SKM-1 treated with dmso at 0.1 percent for 144 hours (cell line): Measurements from ENCODE around the gene ANKRD17.
A peak's percentile ranks its signal among the peaks of the same experiment; 100 is the strongest.

Source experiments
- DNase-seq: peaks from one replicate; lab custom pipeline; 2025; ENCODE audit not compliant: unreplicated experiment; lab: John Stamatoyannopoulos, UW

ANKRD17 gene

DNA sequence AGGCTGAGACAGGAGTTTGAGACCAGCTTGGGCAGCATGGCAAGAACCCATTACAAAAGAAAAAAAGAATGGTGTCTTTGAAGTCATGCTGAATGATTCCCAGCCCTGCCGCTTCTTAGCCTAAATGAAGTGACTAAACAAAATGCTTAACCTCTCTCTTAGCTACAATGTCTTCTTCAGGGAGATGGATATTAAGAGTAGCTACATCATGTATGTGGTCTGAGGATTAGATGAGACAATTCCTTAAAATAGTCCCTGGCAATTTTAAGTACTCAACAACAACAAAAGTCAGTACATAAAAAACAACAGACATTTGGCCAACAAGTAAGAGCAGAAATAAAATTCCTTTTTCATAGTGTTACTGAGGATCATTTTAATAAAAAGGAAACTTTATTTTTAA, 124.8 kb downstream of the ANKRD17 start:
- no peak for DNase-seq

DNA sequence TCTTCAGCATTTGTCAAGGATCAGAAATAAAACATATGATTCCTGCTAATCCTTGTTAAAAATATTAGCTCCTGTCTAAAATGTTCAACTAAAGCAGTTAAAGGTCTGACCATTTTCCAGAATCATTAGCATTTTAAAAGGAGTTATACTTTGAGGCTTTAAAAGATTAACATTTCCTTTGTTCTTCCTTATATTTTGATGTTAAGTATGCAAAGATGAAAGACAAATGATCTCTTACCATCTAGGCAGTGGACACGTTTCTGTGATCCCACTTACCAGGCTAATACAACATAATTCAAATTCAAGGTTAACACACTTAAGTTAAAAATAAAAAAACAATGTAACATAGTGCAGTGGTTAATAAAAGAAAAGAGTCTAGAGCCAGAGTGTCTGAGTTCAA, 127.3 kb downstream of the ANKRD17 start:
- DNase-seq = no peak

DNA sequence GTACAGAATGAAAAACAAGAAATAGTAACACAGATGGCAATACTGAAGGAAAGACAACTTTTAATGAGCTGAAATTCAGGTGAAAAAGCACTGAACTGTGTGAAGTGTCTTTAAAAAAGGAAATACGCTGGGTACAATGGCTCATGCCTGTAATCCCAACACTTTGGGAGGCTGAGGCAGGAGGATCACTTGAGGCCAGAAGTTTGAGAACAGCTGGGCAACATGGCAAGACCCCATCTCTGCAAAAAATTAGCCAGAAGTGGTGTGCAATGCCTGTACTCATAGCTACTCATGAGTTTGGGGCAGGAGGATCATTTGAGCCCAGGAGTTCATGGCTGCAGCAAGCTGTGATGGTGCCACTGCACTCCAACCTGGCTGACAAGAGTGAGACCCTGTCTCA, 129.3 kb downstream of the ANKRD17 start:
- DNase-seq = no peak

DNA sequence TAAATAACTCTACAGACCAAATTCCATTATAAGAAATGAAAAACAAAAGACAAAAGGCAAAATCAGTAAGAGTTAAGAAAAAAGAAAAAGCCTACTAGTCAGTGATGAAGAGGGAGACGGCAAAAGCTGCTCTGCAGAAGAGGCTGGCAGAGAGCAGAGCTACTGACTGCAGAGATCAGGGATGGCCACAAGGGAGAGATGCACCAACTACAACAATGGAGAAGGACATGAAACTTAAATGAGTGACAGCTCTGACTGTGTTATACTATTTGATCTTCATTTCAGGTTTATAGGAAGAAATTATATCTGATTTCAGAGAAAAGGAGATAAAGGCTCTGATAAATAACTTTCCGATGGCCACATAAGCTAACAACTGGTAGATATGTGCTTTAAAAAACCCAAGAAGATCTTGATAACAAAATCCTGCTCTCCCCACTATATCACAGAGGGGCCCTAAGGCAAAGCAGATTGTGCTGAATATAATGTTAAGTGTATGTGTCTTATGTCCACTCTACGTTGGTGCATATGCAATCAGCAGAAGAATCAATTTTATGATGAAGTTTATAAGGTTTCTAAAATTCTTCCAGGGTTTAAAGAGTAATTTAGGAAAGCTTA, 130.7 kb downstream of the ANKRD17 start:
- DNase-seq = no peak

DNA sequence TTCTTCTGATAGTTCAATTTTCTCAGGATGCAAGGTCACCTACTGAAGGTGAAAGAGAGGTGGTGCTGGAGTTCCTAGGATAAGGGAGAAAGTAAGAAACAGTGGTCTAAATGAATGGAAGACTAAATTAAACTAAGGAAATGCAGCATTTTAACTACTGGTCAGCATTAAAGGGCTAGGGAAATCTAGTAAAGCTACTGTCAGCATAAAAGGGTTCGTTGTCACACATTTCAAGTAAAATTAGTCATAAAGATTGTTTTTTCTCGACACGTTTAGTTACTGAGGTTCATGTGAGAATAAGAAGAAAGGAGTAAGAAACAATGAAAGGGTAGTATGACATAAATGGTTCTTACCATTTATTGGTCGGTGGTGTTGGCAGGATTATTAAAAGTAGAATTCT, 149.1 kb downstream of the ANKRD17 start:
- DNase-seq = no peak

DNA sequence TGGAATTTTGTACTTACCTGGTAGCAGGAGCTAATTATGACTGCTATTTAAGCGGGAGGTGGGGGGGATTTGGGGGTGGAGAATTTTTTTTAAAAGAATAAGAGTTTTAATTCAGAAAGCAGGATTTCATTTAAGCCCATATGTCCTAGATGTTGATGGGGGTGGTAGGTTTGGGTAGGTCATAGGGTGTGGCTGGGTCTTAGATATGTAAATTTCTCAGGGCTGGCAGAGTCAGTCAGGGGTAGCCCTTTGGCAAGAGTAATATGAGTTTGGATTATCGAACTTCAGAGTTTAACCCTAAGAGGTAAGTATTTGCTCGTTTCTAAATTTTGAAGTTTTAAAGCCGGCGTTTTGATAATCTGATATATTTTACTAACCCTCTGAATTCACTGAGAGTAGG, 153.9 kb downstream of the ANKRD17 start:
- DNase-seq = no peak

DNA sequence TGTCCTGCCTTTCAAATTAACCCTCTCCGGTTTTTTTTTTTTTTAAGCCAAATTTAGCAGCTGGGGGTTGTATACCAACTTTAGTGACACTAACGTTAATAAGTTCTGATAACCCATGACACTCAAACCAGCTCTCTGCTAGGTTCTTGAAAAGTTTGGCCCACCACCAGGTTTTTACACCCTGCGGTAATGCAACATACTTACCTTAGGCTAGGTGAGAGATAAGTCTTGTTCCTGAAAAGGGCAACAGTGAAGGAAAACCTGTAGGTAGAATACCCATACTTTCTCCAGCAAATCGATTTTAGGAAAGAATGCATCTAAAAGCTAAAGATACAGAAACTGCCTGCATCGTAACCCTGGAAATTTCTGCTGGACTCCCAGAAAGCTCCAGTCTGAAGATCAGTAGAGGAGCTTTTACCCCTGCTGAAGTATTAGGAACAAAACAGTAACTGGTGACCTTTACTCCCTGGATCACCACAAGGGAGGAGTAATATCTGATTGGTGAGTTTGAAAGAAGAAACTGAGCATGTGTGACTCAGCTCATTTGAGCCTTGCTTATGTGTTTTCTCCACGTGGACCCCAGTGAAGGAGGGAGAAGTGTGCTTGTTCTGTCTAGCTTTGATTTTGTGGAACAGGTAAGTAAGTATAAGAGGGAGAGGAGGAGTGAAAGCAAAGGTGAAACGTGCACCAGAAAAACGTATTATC, 154.6 kb downstream of the ANKRD17 start:
- DNase-seq = no peak

DNA sequence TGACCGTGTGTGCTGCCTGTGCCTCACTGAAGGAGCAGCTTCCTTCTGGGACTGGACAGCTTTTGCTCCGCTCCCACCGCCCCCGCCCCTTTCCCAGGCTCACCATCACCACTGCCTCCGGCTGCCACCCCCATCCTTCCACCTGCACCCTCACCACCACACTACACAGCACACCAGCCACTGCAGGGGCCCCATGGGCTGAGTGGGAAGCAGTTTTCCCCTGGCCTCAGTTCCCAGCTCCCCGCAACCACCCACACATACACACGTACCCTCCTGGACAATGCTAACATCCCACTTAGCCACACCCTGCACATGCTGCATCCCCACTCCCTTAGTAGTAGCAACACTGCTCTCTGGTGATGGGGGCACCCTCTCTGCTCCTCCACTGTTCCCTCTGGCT, 159.5 kb downstream of the ANKRD17 start:
- no peak for DNase-seq

DNA sequence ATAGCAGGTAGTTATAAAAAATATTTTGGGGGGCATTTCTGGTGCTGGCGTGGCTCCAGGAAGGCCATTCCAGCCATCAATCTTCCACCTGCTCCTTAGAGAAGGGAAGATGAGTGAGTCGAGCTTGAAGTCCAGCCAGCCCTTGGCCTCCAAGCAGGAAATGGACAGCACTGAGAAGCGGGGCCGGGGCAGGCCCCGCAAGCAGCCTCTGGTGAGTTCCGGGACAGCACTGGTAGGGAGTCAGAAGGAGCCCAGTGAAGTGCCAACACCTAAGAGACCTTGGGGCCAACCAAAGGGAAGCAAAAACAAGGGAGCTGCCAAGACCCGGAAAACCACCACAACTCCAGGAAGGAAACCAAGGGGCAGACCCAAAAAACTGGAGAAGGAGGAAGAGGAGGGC, 159.9 kb downstream of the ANKRD17 start:
- DNase-seq = no peak

DNA sequence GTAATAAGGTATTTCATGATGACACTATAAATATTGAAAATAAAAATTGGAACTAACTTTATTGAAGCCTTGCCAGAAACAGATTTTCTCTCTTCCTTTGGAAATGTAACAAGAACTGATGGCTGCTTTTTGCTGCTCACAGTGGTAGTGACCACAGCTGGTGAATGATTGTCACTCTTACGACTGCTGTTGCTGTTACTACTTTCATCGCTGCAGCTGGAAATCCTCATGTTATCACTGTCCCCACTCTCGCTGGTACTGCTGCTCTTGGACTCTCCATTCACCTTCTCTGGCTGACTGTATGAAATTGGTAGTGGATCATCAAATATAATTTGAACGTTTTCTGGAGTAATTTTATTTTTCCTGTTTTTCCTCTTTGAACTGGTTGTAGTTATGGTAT, 160.6 kb downstream of the ANKRD17 start:
- DNase-seq = no peak

DNA sequence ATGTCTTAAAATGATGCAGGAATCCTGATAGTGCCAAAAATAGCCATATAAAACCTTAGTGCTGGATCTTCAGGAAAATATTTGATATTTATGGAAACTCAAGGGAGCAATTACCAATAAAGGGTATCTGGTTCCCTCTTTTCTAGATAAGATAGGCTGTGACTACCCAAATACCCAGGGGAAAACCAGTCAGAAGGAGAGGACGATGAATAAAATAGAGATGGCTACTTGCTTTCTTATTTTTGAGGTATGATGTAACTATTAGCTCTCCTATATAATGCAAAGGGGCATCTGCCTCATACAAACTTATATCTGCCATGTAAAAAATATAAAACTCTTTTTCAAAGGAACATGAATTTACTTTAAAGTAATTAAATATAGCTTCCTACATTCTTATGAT, 165.7 kb downstream of the ANKRD17 start:
- DNase-seq = no peak

DNA sequence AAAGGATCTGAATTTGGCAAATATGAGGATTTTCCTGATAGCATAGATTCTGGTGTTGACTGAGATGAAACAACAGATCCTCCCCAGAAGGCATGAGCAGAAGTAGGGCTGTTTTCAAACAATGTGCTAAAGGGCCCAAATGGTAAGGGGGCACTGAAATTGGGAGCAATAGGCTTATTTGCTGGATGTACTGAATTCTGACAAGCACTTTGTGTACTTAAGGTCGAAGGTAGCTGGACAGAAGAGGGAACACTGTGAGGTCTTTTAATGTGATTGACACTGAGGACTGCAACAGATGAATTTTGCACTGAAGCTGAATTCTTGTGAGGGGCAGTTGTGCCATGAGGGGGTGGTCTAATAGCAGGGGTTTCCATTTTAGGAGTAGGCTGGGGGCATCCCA, 167.9 kb downstream of the ANKRD17 start:
- DNase-seq = no peak

DNA sequence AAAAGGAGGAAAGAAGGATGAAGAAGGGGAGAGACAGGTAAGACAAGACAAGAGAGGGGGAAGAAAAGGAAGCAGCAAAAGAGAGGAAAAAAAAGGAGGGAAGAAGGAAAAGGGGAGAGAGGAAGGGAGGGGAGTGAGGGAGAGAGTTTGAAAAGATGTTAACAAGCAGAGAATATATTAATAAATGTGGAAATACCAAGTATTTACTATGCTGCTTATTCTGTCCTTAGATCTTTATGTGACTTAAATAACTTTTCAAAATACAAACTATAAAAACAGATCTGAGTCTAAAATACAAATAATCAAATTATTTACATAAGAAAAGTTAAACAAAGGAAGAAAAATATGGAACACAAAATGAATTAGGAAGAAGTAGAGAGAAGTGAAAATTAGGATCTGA, 170.7 kb downstream of the ANKRD17 start:
- no peak for DNase-seq

DNA sequence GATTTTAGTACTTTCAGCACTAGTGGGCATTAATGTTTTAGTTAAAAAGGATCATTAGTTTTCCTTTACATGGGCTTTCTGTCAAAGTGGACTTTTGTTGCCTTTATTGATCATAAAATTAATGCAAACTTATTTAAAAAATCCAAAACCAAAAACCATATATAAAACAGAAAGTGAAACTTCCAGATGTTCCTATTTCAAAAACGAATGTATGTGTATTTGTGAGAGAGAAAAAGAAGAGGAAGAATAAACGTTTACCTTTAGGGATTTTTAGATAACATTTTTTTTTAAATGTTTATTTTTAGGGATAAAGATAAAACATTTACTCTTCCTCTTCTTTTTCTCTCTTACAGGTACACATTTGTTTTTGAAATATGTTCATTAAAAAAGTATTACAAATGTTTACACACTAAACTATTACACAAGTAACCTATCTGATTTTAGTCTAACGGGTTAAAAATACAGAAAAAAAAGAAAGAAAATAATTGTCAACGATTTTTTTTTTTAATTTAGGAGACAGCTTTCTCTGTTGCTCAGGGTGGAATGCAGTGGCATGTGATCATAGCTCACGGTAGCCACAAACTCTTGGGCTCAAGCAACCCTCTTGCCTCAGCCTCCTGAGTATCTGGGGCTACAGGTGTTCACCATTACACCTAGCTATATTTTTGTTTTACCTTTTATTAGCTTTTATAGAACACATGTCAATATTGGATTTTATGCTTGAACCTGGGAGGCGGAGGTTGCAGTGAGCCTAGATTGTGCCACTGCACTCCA, 172.3 kb downstream of the ANKRD17 start:
- DNase-seq = no peak

DNA sequence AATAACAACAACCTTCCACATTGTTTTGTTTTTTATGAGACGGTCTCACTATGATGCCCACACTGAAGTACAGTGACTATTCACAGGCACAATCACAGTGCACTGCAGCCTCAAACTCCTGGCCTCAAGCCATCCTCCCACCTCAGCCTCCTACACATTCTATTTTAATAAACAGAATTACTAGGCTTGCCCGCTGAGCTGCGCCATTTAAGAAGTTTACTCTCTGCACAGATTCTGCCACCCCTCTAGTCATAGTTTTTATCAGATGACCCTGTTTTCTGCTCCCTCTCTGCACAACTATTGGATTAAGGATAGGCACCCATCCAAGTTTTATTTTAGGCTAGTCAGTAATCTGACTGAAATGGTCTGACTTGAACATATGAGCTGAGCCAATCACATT, 177.8 kb downstream of the ANKRD17 start:
- DNase-seq = no peak

DNA sequence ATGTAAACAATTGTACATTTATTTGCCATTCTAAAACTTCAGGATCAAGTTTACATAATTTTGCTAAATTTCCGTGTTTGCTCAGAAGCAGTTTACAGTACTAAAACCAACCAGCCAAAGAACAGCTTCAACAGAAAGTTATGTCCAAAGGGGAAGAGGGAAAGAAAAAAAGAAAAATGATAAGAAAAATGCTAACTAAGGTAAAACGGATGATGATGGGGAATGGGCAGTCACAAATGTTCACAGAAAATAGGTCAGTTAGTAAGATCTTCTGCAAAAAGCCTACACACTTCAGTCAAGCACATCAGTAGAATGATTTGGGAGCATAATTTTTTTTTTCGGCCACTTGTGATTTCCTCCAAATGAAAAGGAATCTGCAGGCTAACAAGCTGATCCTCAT, 182.8 kb downstream of the ANKRD17 start:
- no peak for DNase-seq

DNA sequence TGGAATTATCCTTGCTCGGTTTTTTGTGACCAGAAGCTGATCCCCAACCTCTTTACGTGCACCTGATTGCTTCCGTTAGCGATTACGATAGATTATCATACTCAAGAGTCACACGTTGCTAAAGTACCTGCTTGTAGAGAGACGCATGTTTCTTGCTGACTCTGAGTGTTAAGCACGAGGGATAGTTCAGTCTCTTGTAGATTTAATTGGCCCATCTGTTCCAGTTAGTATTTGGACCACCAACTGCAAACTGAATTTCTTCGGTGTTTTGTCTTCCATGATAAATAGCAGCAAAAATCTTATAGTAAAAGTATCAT, 188.6 kb downstream of the ANKRD17 start:
- no peak for DNase-seq

DNA sequence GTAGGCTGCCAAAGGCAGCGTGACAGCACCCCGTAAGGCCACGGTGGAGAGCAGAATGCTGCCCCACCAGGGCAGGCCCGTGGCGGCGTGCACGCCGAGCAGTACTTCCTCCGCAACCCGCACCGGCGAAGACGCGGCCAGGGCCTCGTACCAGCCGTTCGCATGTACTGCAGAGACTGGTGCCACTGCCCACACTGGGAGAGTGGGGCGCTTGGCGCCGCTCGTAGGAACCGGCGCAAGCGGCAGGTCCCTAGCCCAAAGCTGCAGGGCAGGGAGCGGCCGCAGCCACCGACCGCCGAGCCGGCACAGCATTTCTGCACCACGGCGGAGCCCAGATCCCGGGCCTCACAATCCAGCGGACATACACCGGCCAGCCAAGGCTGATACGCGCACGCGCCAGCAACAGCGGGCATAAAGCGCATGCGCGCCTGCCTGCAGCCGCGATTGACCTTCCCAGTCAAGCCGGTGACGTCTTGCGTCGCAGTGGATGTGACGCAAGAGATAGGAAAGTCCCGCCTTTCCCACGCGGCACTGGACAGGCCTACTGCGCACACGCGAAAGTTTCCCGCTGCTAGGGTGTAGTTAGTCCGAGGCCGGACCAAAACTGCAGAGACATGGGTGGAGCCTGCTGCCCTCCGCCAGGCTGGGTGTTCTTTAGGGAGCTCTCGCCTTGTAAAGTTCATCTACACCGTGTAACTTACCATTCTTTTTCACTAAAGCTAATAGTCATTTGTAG, 189.1 kb downstream of the ANKRD17 start, which contains the start of gene COX18:
Gene COX18, minus strand, starts transcription at position 379 of the 736 bp plus-strand sequence. Its CDS starts 67 bp downstream, at position 312.
- peak; percentile 97 for DNase-seq

DNA sequence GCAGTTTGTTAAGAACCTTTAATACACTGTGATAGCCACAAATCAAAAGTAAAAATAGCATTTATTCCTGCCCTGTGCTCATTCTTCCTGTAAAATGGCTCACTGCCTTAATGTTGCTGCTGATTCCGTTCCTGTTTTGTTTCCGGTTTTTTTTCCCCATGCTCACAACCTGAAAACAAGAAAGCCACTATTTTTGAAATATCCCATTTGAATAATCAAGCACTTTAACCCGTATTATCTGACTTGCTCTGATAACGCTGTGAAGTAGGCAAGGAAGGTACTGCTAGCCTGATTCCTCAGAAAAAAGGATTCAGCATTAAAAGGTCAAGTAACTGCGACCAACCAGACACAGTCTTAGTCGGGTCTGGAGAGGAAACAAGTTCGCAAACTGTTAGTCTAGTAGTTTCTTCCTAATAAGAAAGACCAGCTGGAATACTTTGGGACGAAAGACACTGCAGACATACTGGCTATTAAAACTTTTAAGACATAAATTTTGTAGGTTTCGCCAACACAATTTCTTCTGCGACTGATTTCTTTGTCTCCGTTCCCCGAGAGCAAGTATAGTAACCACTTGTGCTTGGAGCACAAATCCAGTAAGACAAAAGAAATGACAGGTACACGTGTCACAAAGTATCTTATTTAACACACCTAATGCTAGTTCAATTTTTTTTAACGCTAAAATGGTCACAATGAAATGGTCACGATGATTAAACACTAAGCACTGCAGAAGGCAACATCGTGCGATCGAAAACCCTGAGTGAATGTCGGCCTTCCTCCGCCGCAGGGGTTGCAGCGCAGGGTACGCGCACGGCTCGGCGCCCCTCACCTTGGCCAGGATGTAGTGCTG, 189.9 kb downstream of the ANKRD17 start:
- peak; percentile 53 for DNase-seq

DNA sequence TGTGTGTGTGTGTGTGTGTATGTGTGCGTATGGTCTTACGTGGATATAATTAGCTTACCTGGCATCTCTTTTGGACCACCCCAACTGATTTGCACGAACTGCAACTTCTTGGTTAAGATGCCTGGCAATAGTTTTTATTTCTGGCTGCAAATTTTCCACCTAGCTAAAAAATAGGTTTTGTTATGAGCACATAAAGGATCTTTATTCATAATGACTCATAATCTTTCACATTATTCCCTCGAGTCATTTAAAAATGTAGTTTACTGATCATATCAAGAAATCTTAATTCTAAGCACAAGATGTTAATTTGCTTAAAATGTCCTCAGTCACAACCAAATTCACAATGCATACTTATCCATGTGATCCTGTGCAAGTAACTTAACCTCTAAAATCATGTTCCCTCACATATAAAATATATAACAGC, 190.6 kb downstream of the ANKRD17 start:
- no peak for DNase-seq

DNA sequence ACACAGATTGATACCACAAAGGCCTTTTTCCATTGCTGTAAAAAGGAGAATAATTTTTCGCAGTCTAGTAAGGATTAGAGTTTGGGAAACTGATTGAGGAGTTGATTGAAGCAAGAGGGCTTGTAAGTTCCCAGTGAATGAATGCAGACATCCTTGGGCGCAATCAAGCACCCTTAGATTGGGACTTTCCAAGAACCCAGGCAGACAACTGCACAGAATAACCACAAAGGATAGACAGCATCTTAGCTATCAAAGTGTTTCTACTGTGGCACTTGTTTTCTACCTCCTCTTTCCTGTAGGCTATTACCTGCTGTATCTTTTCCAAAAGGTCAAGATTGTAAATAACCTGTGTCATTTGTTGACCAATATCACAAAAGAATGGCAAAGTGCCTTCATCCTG, 191.7 kb downstream of the ANKRD17 start:
- no peak for DNase-seq
